Right lobe of liver (tissue), 6 donors: Measurements from ENCODE around the gene OR2A14. TPM values are rescaled to one million over a fixed set of nuclear protein-coding genes. Genes with fewer than 3 reads are reported as not detected.

Experiments
- ATAC-seq, 4 donors: fragments of 200-7000 bp; cut with Tn5 transposase; one replicate each; pipeline ENCODE4 v1.9.1; 2020; ENCODE audit warnings: mild to moderate bottlenecking in 4 of 4, moderate library complexity in 4 of 4
- DNase-seq, 3 donors: peaks; one replicate each; pipeline ENCODE4 v3.0.0-alpha.2; 2020
- H3K27ac ChIP-seq, 3 donors: fragments of 200-600 bp; one replicate each; pipeline ENCODE4 v1.8.0; 2022
- H3K27me3 ChIP-seq, 2 donors: fragments of 200-600 bp; one replicate each; pipeline ENCODE4 v1.8.0; 2022
- H3K36me3 ChIP-seq, 4 donors: fragments of 200-600 bp; sonication (generic) in 1 of 4; one replicate each; pipeline versions ENCODE4 v1.5.1 to v1.8.0; 2017 to 2022; ENCODE audit warnings: control low read depth in 1 of 4
- H3K4me1 ChIP-seq, 4 donors: fragments of 200-600 bp; sonication (generic) in 1 of 4; one replicate each; pipeline versions ENCODE4 v1.5.1 to v1.8.0; 2017 to 2022; ENCODE audit warnings: control low read depth in 1 of 4
- H3K4me3 ChIP-seq, 3 donors: fragments of 200-600 bp; one replicate each; pipeline ENCODE4 v1.8.0; 2022
- H3K9me3 ChIP-seq, 4 donors: fragments of 200-600 bp; sonication (generic) in 1 of 4; one replicate each; pipeline versions ENCODE4 v1.5.1 to v1.8.0; 2017 to 2022; ENCODE audit warnings: control low read depth in 1 of 4
- POLR2A ChIP-seq: fragments of 450-650 bp; IDR thresholded peaks from one replicate; pipeline ENCODE4 v1.6.1; 2017; ENCODE audit warnings: antibody characterized with exemption, mild to moderate bottlenecking
- WGBS: methylation state at CpG from one replicate; pipeline ENCODE4 v1.1.6; 2018; ENCODE audit warnings: low coverage, low lambda C conversion rate; ENCODE audit not compliant: insufficient coverage; ENCODE audit errors: missing lambda C conversion rate; 5-methylcytosine and 5-hydroxymethylcytosine counted together
- intact Hi-C, 2 donors: fragments of 100-400 bp; cut with DNase I; formaldehyde crosslinking; loops; one replicate each; pipeline versions ENCODE4 v1.11.2 to v1.14.1; 2022
- total RNA-seq, 6 experiments: library from RNA; depleted of rRNA in 2 of 6; stranded (reverse); fragments of >200 nt in 2 of 6; fragmentation: NEBNext Ultra II Directional in 3 of 6; extraction: Animal tissue kit (Norgen Biotek cat#: 25700) in 3 of 6; gene quantifications; one replicate each; pipeline versions ENCODE4 v1.1.0 to v1.2.4, GENCODE V29; 2016 to 2023
- TF ChIP-seq, protein P1 (sequence below), 4 donors: fragments of 200-600 bp in 3 of 4; fragments of 450-650 bp in 1 of 4; IDR thresholded peaks; one replicate each; pipeline versions ENCODE4 v1.5.1 to v1.8.0; 2016 to 2022; ENCODE audit warnings: antibody characterized with exemption in 4 of 4, mild to moderate bottlenecking in 2 of 4
- donor health status: DM: no; HTN: yes; CAD: no.
- donor health status: DM: no; HTN: no; CAD: no.
- donor health status: DM: no; HTN: no; CAD: no.
- donor health status: DM: no; HTN: yes; CAD: no.
- donor health status: DM: no; HTN: yes; CAD: no.

OR2A14 gene
- total RNA-seq, 6 experiments from 2014 or later = not detected

DNA sequence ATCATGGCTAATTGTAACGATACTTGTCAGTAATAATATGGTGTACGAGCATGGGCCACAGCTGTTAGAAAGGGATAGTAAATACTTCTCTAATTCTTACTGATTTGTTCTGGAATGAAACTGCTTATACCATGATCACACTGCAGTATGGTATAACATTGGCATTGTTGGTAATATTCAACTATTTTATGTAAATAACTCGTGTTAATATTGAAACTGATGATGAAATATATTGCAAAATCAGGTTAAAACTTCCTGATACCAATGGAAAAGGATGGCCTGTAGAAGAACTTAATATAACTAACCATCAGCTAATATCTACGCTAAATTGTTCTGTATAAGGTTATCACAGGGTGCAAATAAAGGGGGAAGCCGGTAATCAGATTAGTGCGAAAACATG, 10.3 kb downstream of the OR2A14 start:
- WGBS = 46% methylated on average over 6 of the region's 6 CpGs
- no peaks in the 10 kb centered on the region for H3K36me3 ChIP-seq
- TF ChIP-seq, protein P1, sequence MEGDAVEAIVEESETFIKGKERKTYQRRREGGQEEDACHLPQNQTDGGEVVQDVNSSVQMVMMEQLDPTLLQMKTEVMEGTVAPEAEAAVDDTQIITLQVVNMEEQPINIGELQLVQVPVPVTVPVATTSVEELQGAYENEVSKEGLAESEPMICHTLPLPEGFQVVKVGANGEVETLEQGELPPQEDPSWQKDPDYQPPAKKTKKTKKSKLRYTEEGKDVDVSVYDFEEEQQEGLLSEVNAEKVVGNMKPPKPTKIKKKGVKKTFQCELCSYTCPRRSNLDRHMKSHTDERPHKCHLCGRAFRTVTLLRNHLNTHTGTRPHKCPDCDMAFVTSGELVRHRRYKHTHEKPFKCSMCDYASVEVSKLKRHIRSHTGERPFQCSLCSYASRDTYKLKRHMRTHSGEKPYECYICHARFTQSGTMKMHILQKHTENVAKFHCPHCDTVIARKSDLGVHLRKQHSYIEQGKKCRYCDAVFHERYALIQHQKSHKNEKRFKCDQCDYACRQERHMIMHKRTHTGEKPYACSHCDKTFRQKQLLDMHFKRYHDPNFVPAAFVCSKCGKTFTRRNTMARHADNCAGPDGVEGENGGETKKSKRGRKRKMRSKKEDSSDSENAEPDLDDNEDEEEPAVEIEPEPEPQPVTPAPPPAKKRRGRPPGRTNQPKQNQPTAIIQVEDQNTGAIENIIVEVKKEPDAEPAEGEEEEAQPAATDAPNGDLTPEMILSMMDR (IDR thresholded peaks at IDR 0.05) = no peak
- TF ChIP-seq POLR2A = no peak
- intact Hi-C loops = no loop called here
- no peak for DNase-seq
- H3K27ac ChIP-seq = no peak overlapping the region
- no peaks in the 10 kb centered on the region for H3K9me3 ChIP-seq
- peak; percentile 18 to 77 (median 60) for ATAC-seq
- H3K4me1 ChIP-seq = peaks cover 0 to 5% (median 0%) of the 10 kb centered on the region in 4 donors
- H3K4me3 ChIP-seq = no peak overlapping the region
- no peaks in the 10 kb centered on the region for H3K27me3 ChIP-seq

DNA sequence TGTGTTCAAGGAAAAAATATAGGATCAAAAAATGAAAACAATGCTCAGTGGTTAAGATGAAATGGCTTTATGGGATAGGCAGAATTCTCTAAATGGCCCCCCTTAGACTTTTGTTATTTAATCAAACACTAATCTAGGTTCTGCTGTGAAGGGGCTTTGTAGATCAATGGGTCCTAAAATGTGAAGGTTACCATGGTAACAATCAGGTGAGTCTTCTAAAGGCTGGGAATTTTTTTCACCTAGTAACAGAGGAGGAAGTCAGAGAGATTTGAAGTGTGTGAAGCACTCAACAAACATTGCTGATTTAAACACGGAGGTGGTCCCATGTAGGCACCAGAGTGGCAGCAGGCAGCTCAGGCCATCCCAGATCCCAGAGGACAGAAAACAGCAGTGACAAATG, 11.1 kb downstream of the OR2A14 start:
- WGBS = 89% methylated on average over 1 of the region's 1 CpG
- Histone ChIP-seq H3K4me1 (peaks cover 0 to 5% (median 0%) of the 10 kb centered on the region in 4 donors), H3K9me3 (no peaks in the 10 kb centered on the region), H3K4me3 (no peak overlapping the region), H3K27ac (no peak overlapping the region), H3K27me3 (no peaks in the 10 kb centered on the region), H3K36me3 (no peaks in the 10 kb centered on the region)
- TF ChIP-seq, protein P1 (IDR thresholded peaks at IDR 0.05) = no peak
- no peak for TF ChIP-seq POLR2A
- DNase-seq (no peak), ATAC-seq (no peak)
- intact Hi-C loops = no loop called here

DNA sequence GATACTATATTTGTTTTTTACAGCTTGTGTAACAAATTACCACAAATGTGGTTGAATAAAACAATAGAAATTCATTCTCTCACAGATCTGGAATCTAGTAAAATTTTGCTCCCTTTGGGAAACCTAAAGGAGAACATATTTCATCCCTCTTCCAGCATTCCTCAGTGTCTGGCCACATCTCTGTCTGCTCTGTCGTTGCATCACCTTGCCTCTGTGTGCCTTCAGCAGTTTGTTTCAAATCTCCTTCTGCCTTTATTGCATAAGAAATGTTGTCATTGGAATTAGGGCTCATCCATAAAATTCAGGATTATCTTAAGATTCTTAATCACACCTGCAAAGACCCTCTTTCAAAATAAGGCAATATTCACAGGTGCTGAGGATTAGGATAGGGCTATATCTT, 14.5 kb downstream of the OR2A14 start:
- ATAC-seq (peak in 2 of 4 donors; percentile 42 to 58), DNase-seq (no peak)
- Histone ChIP-seq H3K4me3 (no peak overlapping the region), H3K4me1 (peaks cover 0 to 5% (median 0%) of the 10 kb centered on the region in 4 donors), H3K27me3 (no peaks in the 10 kb centered on the region), H3K9me3 (no peaks in the 10 kb centered on the region), H3K36me3 (no peaks in the 10 kb centered on the region), H3K27ac (no peak overlapping the region)
- intact Hi-C loops = no loop called here
- TF ChIP-seq, protein P1 (IDR thresholded peaks at IDR 0.05) = no peak
- TF ChIP-seq POLR2A = no peak
- 30% methylated on average over 1 of the region's 1 CpG for WGBS

DNA sequence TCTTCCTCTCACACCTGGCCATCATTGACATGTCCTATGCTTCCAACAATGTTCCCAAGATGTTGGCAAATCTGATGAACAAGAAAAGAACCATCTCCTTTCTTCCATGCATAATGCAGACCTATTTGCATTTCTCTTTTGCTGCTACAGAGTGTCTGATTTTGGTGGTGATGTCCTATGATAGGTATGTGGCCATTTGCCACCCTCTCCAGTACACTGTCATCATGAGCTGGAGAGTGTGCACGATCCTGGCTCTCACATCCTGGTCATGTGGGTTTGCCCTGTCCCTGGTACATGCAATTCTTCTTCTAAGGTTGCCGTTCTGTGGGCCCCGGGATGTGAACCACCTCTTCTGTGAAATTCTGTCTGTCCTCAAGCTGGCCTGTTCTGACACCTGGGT, 19.2 kb downstream of the OR2A14 start:
- intact Hi-C loops = no loop called here
- no peak for DNase-seq
- no peaks in the 10 kb centered on the region for H3K27me3 ChIP-seq
- H3K36me3 ChIP-seq = no peaks in the 10 kb centered on the region
- WGBS = 67% methylated on average over 2 of the region's 3 CpGs
- peaks cover 0 to 3% (median 0%) of the 10 kb centered on the region in 4 donors for H3K4me1 ChIP-seq
- H3K27ac ChIP-seq = no peak overlapping the region
- peak in 1 of 4 donors; percentile 38 for ATAC-seq
- TF ChIP-seq, protein P1 (IDR thresholded peaks at IDR 0.05) = no peak
- no peak for TF ChIP-seq POLR2A
- no peaks in the 10 kb centered on the region for H3K9me3 ChIP-seq
- H3K4me3 ChIP-seq = no peak overlapping the region

DNA sequence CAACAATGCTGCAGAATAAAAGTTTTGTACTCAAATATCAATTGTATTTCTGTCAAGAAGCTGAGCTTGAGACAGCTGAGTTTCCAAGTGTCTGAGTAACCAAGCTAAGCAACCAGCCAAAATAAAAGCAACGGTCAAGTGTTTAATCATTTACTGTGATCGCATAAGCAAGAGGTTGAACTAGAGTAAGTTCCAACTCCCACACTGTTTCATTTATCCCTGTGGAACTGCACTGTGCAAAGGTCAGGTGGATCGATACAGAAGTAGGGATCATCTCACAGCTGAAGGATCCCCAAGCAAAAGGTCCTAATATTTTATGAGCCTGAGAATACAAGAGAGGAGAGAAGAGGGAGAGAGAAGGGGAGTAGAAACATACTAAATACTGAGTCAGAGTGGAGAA, 21.4 kb downstream of the OR2A14 start:
- Histone ChIP-seq H3K9me3 (peaks cover 0 to 9% (median 0%) of the 10 kb centered on the region in 4 donors), H3K4me3 (no peak overlapping the region), H3K4me1 (peaks cover 0 to 3% (median 0%) of the 10 kb centered on the region in 4 donors), H3K27me3 (no peaks in the 10 kb centered on the region), H3K27ac (no peak overlapping the region), H3K36me3 (no peaks in the 10 kb centered on the region)
- peak; percentile 34 to 96 (median 92) for ATAC-seq
- DNase-seq = no peak
- WGBS = 14% methylated on average over 3 of the region's 3 CpGs
- TF ChIP-seq POLR2A = no peak
- TF ChIP-seq, protein P1 (IDR thresholded peaks at IDR 0.05) = no peak
- intact Hi-C loops = no loop called here
